HepG2 (cell line): Measurements from ENCODE around the gene CDH23. TPM values are rescaled to one million over a fixed set of nuclear protein-coding genes. Genes with fewer than 3 reads are reported as not detected.
A peak's percentile ranks its signal among the peaks of the same experiment; 100 is the strongest.

Experiments
- ARNT2 ChIP-seq: sonication (generic); formaldehyde crosslinking; IDR thresholded peaks from 2 replicates; pipeline ENCODE4 v1.8.0; 2022; ENCODE audit warnings: mild to moderate bottlenecking, low read depth, missing genetic modification reagents, moderate library complexity
- ELF1 ChIP-seq: sonication (generic); formaldehyde crosslinking; IDR thresholded peaks from 2 replicates; pipeline ENCODE4 v1.4.0; 2020; ENCODE audit warnings: missing genetic modification reagents
- FOXP1 ChIP-seq, 2 experiments: fragments of 450-650 bp in 1 of 2; IDR thresholded peaks; 2 replicates each; pipeline ENCODE4 v1.6.1; 2017 to 2018; ENCODE audit warnings: antibody characterized with exemption in 1 of 2
- GPN1 ChIP-seq: sonication (generic); formaldehyde crosslinking; IDR thresholded peaks from 2 replicates; pipeline ENCODE4 v1.5.1; 2020; ENCODE audit warnings: missing genetic modification reagents, borderline replicate concordance
- PAF1 ChIP-seq: IDR thresholded peaks from 2 replicates; pipeline ENCODE4 v1.6.1; 2016; ENCODE audit warnings: missing genetic modification reagents, missing compliant biosample characterization
- PAWR ChIP-seq: sonication (generic); formaldehyde crosslinking; IDR thresholded peaks from 2 replicates; pipeline ENCODE4 v1.4.0; 2020; ENCODE audit warnings: missing genetic modification reagents, mild to moderate bottlenecking, borderline replicate concordance
- POLR2A ChIP-seq, 2 experiments: IDR thresholded peaks; 2 replicates each; pipeline ENCODE4 v1.6.1; 2011; ENCODE audit warnings: low read depth in 2 of 2, low read length in 2 of 2, mild to moderate bottlenecking in 1 of 2, moderate library complexity in 1 of 2; ENCODE audit not compliant: insufficient read depth in 1 of 2
- POLR2G ChIP-seq: fragments of 200-400 bp; formaldehyde crosslinking; IDR thresholded peaks from 2 replicates; pipeline ENCODE4 v1.6.1; 2018; ENCODE audit warnings: mild to moderate bottlenecking, low read depth, low read length, moderate library complexity
- XRCC5 ChIP-seq: fragments of 200-400 bp; formaldehyde crosslinking; optimal IDR thresholded peaks from 2 replicates; pipeline ENCODE3; 2017; ENCODE audit warnings: mild to moderate bottlenecking, low read length
- ZBTB38 ChIP-seq: sonication (generic); formaldehyde crosslinking; IDR thresholded peaks from 2 replicates; pipeline ENCODE4 v1.5.1; 2020; ENCODE audit warnings: mild to moderate bottlenecking, missing genetic modification reagents
- ZFP36 ChIP-seq: fragments of 150-350 bp; IDR thresholded peaks from 2 replicates; pipeline ENCODE4 v1.6.1; 2018; ENCODE audit warnings: borderline replicate concordance, low read length, low read depth; ENCODE audit not compliant: partially characterized antibody
- ZNF720 ChIP-seq: sonication (generic); formaldehyde crosslinking; IDR thresholded peaks from 2 replicates; pipeline ENCODE4 v1.4.0; 2020; ENCODE audit warnings: missing genetic modification reagents
- ZNF747 ChIP-seq: sonication (generic); formaldehyde crosslinking; IDR thresholded peaks from 2 replicates; pipeline ENCODE4 v1.8.1; 2023; ENCODE audit warnings: missing genetic modification reagents, mild to moderate bottlenecking, borderline replicate concordance
- polyA plus RNA-seq, 8 experiments: library from polyadenylated mRNA; depleted of rRNA in 3 of 8; stranded (reverse) in 7 of 8; unstranded in 1 of 8; fragments of >200 nt; fragmentation: Illumina TruSeq in 4 of 8; extraction: Trizol in 4 of 8; gene quantifications; 2 replicates each; pipeline versions ENCODE4 v1.2.1 to v1.2.3, GENCODE V29; 2011 to 2016; ENCODE audit warnings: low read depth in 4 of 8, missing spikeins in 1 of 8, mixed read lengths in 1 of 8; ENCODE audit not compliant: insufficient read depth in 1 of 8
- total RNA-seq, 5 experiments: library from RNA; depleted of rRNA; stranded (reverse); fragments of >200 nt; fragmentation: Illumina TruSeq; extraction: Trizol; gene quantifications; 2 replicates each; pipeline ENCODE4 v1.2.3, GENCODE V29; 2016; ENCODE audit warnings: low read depth in 1 of 5
- TF ChIP-seq, protein P1 (sequence below): sonication (generic); formaldehyde crosslinking; IDR thresholded peaks from 2 replicates; pipeline ENCODE4 v1.5.0; 2020; ENCODE audit warnings: missing genetic modification reagents
- TF ChIP-seq, protein P2 (sequence below): IDR thresholded peaks from 2 replicates; pipeline ENCODE4 v1.6.1; 2018; ENCODE audit warnings: missing genetic modification reagents
- TF ChIP-seq, protein P3 (sequence below): sonication (generic); formaldehyde crosslinking; IDR thresholded peaks from 2 replicates; pipeline ENCODE4 v1.9.0; 2021; ENCODE audit warnings: missing genetic modification reagents, borderline replicate concordance
- TF ChIP-seq, protein P4 (sequence below): sonication (generic); formaldehyde crosslinking; conservative IDR thresholded peaks from 2 replicates; pipeline ENCODE4 v1.8.0; 2022; ENCODE audit warnings: mild to moderate bottlenecking, moderate library complexity, missing genetic modification reagents
- TF ChIP-seq, protein P5 (sequence below): sonication (generic); formaldehyde crosslinking; IDR thresholded peaks from 2 replicates; pipeline ENCODE4 v1.5.1; 2020; ENCODE audit warnings: mild to moderate bottlenecking, missing genetic modification reagents, moderate library complexity

The CDH23 gene
- total and polyA plus RNA-seq, 2 of the 13 experiments (the other 11 are each of a cell fraction or from before 2014, with no cell fraction given) = 0.13 TPM; not detected in 1

DNA sequence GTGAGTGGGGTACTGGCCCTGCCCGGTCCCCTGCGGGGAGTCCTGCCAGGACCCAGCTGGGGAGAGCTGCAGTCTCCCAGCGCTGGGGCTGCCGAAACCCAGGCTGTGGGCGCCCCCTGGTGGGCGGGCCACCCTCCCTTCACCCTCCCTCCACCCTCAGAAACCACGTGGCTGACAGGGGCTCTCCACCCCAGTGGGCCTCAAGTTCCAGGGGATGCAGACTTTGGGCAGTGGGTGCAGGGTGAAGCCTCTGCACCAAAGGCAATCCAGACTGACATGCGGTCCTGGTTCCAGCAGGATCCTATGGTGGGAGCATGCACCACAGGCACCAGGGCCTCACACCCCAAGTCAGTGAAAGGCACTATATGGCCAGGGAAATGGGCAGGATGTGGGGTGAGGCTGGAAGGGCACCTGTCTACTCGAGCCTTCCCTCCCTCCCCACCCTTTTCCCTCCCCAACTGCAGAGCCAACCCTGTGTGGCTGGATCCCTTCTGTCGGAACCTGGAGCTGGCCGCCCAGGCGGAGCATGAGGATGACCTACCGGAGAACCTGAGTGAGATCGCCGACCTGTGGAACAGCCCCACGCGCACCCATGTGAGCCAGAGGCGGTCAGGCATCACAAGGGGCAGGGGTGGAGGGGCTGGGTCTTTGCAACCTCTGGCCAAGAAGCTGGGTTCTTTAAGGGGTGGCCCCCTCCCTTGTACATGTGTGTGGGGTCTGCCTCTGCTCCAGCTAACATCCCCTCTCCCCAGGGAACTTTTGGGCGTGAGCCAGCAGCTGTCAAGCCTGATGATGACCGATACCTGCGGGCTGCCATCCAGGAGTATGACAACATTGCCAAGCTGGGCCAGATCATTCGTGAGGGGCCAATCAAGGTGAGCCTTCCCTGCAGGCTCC lies 415.5 kb downstream of the CDH23 start (continued):
- TF ChIP-seq ZFP36 (no peak), PAF1 (CRISPR knock-in tag) (no peak), POLR2A (IDR thresholded peaks at IDR 0.05; ENCODE audit: insufficient read depth in 1 of 2, low read depth in 2 of 2, low read length in 2 of 2) (peak in 1 of 2 experiments; percentile 12; a peak in 1 of 4 replicates), XRCC5 (peak; percentile 80), FOXP1 (IDR thresholded peaks at IDR 0.05) (no peak), FOXP1 (CRISPR knock-in tag; IDR thresholded peaks at IDR 0.05) (no peak), ELF1 (no peak), ZBTB38 (CRISPR knock-in tag) (no peak; the same call in 1 of the 2 replicates), PAWR (CRISPR knock-in tag) (no peak), ARNT2 (CRISPR knock-in tag) (no peak), ZNF720 (CRISPR knock-in tag) (0 out of 2 replicates have a peak, but pooled peaks have one; percentile 20), GPN1 (CRISPR knock-in tag) (no peak), POLR2G (no peak), ZNF747 (CRISPR knock-in tag) (no peak)
- TF ChIP-seq, protein P1, sequence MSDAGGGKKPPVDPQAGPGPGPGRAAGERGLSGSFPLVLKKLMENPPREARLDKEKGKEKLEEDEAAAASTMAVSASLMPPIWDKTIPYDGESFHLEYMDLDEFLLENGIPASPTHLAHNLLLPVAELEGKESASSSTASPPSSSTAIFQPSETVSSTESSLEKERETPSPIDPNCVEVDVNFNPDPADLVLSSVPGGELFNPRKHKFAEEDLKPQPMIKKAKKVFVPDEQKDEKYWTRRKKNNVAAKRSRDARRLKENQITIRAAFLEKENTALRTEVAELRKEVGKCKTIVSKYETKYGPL = no peak
- TF ChIP-seq, protein P2, sequence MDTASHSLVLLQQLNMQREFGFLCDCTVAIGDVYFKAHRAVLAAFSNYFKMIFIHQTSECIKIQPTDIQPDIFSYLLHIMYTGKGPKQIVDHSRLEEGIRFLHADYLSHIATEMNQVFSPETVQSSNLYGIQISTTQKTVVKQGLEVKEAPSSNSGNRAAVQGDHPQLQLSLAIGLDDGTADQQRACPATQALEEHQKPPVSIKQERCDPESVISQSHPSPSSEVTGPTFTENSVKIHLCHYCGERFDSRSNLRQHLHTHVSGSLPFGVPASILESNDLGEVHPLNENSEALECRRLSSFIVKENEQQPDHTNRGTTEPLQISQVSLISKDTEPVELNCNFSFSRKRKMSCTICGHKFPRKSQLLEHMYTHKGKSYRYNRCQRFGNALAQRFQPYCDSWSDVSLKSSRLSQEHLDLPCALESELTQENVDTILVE (CRISPR knock-in tag) = no peak
- TF ChIP-seq, protein P3, sequence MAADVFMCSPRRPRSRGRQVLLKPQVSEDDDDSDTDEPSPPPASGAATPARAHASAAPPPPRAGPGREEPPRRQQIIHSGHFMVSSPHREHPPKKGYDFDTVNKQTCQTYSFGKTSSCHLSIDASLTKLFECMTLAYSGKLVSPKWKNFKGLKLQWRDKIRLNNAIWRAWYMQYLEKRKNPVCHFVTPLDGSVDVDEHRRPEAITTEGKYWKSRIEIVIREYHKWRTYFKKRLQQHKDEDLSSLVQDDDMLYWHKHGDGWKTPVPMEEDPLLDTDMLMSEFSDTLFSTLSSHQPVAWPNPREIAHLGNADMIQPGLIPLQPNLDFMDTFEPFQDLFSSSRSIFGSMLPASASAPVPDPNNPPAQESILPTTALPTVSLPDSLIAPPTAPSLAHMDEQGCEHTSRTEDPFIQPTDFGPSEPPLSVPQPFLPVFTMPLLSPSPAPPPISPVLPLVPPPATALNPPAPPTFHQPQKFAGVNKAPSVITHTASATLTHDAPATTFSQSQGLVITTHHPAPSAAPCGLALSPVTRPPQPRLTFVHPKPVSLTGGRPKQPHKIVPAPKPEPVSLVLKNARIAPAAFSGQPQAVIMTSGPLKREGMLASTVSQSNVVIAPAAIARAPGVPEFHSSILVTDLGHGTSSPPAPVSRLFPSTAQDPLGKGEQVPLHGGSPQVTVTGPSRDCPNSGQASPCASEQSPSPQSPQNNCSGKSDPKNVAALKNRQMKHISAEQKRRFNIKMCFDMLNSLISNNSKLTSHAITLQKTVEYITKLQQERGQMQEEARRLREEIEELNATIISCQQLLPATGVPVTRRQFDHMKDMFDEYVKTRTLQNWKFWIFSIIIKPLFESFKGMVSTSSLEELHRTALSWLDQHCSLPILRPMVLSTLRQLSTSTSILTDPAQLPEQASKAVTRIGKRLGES (CRISPR knock-in tag) = no peak
- TF ChIP-seq, protein P4, sequence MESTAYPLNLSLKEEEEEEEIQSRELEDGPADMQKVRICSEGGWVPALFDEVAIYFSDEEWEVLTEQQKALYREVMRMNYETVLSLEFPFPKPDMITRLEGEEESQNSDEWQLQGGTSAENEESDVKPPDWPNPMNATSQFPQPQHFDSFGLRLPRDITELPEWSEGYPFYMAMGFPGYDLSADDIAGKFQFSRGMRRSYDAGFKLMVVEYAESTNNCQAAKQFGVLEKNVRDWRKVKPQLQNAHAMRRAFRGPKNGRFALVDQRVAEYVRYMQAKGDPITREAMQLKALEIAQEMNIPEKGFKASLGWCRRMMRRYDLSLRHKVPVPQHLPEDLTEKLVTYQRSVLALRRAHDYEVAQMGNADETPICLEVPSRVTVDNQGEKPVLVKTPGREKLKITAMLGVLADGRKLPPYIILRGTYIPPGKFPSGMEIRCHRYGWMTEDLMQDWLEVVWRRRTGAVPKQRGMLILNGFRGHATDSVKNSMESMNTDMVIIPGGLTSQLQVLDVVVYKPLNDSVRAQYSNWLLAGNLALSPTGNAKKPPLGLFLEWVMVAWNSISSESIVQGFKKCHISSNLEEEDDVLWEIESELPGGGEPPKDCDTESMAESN (CRISPR knock-in tag) = no peak
- TF ChIP-seq, protein P5, sequence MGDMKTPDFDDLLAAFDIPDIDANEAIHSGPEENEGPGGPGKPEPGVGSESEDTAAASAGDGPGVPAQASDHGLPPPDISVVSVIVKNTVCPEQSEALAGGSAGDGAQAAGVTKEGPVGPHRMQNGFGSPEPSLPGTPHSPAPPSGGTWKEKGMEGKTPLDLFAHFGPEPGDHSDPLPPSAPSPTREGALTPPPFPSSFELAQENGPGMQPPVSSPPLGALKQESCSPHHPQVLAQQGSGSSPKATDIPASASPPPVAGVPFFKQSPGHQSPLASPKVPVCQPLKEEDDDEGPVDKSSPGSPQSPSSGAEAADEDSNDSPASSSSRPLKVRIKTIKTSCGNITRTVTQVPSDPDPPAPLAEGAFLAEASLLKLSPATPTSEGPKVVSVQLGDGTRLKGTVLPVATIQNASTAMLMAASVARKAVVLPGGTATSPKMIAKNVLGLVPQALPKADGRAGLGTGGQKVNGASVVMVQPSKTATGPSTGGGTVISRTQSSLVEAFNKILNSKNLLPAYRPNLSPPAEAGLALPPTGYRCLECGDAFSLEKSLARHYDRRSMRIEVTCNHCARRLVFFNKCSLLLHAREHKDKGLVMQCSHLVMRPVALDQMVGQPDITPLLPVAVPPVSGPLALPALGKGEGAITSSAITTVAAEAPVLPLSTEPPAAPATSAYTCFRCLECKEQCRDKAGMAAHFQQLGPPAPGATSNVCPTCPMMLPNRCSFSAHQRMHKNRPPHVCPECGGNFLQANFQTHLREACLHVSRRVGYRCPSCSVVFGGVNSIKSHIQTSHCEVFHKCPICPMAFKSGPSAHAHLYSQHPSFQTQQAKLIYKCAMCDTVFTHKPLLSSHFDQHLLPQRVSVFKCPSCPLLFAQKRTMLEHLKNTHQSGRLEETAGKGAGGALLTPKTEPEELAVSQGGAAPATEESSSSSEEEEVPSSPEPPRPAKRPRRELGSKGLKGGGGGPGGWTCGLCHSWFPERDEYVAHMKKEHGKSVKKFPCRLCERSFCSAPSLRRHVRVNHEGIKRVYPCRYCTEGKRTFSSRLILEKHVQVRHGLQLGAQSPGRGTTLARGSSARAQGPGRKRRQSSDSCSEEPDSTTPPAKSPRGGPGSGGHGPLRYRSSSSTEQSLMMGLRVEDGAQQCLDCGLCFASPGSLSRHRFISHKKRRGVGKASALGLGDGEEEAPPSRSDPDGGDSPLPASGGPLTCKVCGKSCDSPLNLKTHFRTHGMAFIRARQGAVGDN = peak; percentile 56
